Bronchial epithelial cell (primary cell): ENCODE data around the gene ILDR1. TPM values are rescaled to one million over a fixed set of nuclear protein-coding genes. Genes with fewer than 3 reads are reported as not detected.

Experiments used
- DNase-seq: peaks from one replicate; pipeline ENCODE4 v3.0.0-alpha.2; 2010; ENCODE audit warnings: low read depth
- FAIRE-seq: peaks from 2 replicates; lab custom pipeline; 2011; peaks lifted over from hg19 to GRCh38; lab: Jason Lieb, UNC
- H3K27me3 ChIP-seq: 2 replicates; pipeline ENCODE4 v1.5.1; 2011; ENCODE audit warnings: low read length; ENCODE audit not compliant: control insufficient read depth, insufficient read depth
- H3K36me3 ChIP-seq: 2 replicates; pipeline ENCODE4 v1.5.1; 2011; ENCODE audit warnings: low read length; ENCODE audit not compliant: control insufficient read depth, insufficient read depth
- H3K4me3 ChIP-seq: 2 replicates; pipeline ENCODE4 v1.5.1; 2011; ENCODE audit warnings: mild to moderate bottlenecking, low read depth, low read length, control low read depth
- total RNA-seq: library from RNA; depleted of rRNA; stranded (reverse); fragments of >200 nt; gene quantifications from 2 replicates; pipeline ENCODE4 v1.2.1, GENCODE V29; 2014
- TF ChIP-seq, protein P1 (sequence below): IDR thresholded peaks from 2 replicates; pipeline ENCODE4 v1.5.1; 2011; ENCODE audit warnings: mild to moderate bottlenecking, moderate library complexity, low read length, control low read depth, inconsistent platforms; ENCODE audit not compliant: insufficient read depth, severe bottlenecking

Gene ILDR1
- total RNA-seq, 1 donor from 2014 or later, result 1.6 TPM

DNA sequence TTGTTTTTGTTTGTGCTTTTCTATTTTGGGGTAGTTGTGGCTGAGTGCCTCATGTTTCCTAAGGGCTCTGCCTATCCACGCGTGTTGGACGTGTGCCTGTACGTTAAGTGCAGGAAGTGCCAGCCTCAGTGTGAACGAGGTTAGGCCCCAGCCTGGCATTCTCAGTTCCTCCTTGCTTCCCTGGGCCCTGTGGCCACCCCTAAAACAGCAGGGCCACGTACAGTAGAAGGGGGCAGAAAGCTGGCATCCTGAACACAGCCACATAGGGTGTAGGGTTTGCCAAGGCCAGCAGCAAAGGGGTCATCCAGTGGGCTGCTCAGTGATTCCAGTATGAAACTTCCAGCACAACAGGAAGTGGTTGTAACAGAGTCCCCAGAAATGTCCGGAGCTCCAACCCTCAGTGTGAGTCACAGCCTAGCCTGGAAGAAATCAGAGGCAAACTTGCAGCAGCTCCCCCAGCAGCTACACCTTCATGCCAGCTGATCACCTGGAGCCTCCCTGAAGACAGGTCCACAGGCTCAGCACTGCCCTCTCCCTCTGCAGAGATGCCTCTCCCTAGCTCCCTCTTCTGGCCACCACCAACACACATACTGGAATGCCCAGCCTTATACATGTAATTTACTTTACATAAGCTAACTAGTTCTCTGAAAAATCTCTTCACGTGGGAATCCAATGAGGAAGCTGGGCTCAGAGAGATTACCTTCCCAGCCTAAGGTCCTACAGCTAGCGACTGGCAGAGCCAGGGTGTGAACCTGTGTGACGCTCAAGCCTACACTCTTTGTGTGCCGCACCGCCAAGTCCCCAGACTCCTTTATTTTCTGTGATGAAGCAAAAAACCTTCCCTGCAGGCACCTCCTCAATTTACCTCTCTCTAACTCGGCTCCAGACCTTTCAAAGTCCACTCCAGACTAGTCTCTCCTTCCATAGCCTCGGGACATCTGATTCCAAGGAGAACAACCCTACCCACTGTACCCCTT, 26.6 kb downstream of the ILDR1 start:
- TF ChIP-seq, protein P1, sequence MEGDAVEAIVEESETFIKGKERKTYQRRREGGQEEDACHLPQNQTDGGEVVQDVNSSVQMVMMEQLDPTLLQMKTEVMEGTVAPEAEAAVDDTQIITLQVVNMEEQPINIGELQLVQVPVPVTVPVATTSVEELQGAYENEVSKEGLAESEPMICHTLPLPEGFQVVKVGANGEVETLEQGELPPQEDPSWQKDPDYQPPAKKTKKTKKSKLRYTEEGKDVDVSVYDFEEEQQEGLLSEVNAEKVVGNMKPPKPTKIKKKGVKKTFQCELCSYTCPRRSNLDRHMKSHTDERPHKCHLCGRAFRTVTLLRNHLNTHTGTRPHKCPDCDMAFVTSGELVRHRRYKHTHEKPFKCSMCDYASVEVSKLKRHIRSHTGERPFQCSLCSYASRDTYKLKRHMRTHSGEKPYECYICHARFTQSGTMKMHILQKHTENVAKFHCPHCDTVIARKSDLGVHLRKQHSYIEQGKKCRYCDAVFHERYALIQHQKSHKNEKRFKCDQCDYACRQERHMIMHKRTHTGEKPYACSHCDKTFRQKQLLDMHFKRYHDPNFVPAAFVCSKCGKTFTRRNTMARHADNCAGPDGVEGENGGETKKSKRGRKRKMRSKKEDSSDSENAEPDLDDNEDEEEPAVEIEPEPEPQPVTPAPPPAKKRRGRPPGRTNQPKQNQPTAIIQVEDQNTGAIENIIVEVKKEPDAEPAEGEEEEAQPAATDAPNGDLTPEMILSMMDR, result peak; percentile 72
- peak; percentile 90 for FAIRE-seq
- Histone ChIP-seq H3K36me3 (no peaks in the 10 kb centered on the region), H3K27me3 (no peaks in the 10 kb centered on the region), H3K4me3 (no peak overlapping the region)
- DNase-seq, result peak; percentile 96

DNA sequence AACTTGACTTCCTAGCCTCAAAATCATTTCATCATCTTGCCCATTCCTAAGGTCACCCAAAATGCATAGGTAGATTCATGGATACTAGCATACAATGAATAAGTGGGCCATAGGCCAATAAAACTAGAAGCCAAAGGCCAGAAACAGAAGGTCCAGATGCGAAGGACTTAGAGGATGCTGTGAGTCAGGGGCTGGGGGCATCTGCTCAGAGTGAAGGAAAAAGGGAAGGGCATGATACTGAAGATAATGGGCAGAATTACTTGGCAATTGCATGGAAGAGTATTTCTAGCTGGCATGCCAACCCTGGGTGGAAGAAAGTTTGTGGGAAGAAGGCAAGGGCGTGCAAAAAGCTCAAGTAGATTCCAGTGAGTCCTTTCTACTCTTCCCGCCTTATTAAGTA, 27.5 kb downstream of the ILDR1 start:
- no peak for FAIRE-seq

GRCh38 chr3:121992601-121993560, 29.2 kb downstream of the ILDR1 start:
- FAIRE-seq, result no peak
- Histone ChIP-seq H3K36me3 (no peaks in the 10 kb centered on the region), H3K27me3 (no peaks in the 10 kb centered on the region), H3K4me3 (no peak overlapping the region)
- TF ChIP-seq, protein P1, result no peak
- no peak for DNase-seq

More for the DNA sequence above, 27.5 kb downstream of the ILDR1 start:
- Histone ChIP-seq H3K36me3 (no peaks in the 10 kb centered on the region), H3K27me3 (no peaks in the 10 kb centered on the region), H3K4me3 (no peak overlapping the region)
- DNase-seq, result no peak
- TF ChIP-seq, protein P1, result no peak

GRCh38 chr3:121989943-121990342, 32.1 kb downstream of the ILDR1 start:
- H3K4me3 ChIP-seq, result no peak overlapping the region
- DNase-seq (peak; percentile 53), FAIRE-seq (no peak)
- no peaks in the 10 kb centered on the region for H3K27me3 ChIP-seq
- TF ChIP-seq, protein P1, result peak; percentile 45
- no peaks in the 10 kb centered on the region for H3K36me3 ChIP-seq

DNA sequence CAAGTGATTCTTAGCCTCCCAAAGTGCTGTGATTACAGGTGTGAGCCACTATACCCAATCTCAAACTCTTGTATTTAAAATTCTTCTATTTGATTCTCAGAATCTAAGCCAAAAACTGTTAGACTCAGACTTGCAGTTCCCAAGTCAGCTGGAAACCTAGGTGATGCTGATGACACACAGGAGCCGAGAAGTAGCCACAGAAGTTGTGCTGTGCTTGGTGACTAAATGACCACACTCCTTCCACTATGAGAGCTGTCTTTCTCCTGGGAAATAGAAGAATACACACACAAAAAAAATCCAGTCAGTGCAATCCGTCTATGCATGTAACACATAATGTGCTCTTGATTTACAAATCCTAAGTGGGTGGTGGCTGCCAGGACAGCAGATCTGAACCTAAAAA, 33.9 kb downstream of the ILDR1 start:
- FAIRE-seq, result no peak
- Histone ChIP-seq H3K4me3 (no peak overlapping the region), H3K27me3 (no peaks in the 10 kb centered on the region), H3K36me3 (no peaks in the 10 kb centered on the region)
- TF ChIP-seq, protein P1, result no peak
- peak; percentile 15 for DNase-seq
